T-helper 2 cell (primary cell): ENCODE results near the gene RAB27B.

Source experiments
- DNase-seq, 5 experiments: peaks; one replicate each; pipeline versions ENCODE4 v3.0.0 to v3.0.0-alpha.2; 2012 to 2022

RAB27B gene

DNA sequence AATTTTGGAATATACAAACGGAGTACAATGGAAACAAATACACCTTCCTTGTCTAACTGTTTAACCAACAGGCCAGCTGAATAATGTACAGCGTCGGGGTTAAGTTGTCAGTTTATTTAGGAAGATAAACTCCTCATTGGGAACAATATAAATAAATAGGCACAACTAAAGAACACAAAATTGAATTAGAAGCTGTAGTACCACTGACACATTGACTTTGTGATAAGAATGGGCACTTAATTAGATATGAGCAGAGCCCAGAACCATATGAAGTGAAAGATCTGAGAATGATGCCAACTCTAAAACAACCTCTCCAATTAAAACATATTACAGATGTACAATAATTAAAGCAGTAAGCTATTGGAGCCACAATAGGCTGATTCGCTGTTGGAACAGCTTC lies 86.5 kb downstream of the RAB27B start:
- no peak for DNase-seq

DNA sequence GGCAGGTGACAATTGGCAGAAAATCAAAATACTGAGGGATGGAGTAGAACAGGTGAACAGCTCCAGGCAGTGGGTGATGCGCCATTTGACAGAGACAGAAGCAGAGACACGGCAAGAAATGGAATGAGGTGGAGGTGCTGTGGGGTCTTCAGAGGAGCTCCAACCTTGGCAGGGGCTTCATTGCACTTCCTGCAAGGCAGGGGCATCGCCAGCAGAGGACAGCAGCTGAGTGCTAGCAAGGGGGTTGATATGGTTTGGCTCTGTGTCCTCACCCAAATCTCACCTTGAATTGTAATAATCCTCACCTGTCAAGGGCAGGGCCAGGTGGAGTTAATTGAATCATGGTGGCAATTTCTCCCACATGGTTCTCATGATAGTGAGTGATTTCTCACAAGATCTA lies 88.2 kb downstream of the RAB27B start:
- no peak for DNase-seq

DNA sequence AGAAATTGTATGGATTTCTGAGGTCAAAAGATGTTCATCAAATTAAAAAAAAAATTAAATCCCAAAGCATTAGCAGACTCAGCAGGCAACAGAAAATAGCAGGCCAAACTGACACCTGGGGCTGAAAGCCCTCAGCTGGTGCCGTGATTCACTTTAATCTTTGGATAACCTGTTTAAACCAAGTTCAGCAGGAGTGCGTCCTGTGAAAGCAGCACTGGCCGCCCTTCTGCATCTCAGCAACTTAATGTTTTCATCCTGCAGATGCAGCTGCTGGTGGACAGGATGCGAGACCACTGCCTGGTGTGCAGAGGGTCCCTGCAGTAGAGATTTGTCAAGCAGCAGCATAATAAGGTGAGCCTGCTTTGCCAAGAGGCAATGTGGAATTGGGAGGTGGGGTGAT lies 89.8 kb downstream of the RAB27B start:
- no peak for DNase-seq

DNA sequence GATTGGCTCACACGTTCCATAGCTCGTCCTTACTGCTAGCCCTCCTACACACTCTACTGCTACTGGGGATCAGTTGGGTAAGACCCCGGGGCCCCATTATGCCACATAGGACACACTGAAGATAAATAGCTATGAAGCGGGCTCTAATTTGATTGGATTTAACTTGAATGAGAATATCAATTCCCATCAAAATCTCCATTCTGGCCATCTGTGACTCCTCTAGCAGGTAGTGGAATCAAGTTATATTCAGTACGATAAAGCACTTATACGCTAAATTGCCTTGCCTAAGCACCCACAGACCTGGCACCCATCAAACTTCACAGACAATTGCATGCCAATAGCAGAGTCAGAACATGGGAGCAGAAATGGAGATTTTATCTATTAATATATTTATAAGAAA lies 91.1 kb downstream of the RAB27B start:
- no peak for DNase-seq

DNA sequence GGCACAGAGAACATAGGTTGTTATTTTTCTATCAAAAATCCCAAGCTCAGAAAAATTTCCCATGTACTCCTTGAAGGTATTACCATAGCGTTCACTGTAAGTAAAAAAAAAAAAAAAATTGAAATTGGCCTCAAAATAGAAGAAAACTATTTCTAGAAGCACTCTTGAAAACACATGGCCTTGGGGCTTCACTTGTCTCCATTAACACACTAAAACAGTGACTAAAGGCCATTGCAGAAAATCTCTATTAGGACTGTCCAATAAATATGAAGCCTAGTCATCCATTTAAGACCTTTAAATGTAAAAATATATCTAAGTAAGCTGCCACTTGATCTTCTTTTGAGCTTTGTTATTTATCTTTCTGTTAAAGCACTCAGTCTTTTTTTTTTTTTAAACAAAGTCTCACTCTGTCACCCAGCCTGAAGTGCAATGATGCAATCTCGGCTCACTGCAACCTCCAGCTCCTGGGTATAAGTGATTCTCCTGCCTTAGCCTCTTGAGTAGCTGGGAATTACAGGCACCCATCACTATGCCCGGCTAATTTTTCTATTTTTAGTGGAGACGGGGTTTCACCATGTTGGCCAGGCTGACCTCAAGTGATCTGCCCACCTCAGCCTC lies 95.2 kb downstream of the RAB27B start:
- DNase-seq = no peak

DNA sequence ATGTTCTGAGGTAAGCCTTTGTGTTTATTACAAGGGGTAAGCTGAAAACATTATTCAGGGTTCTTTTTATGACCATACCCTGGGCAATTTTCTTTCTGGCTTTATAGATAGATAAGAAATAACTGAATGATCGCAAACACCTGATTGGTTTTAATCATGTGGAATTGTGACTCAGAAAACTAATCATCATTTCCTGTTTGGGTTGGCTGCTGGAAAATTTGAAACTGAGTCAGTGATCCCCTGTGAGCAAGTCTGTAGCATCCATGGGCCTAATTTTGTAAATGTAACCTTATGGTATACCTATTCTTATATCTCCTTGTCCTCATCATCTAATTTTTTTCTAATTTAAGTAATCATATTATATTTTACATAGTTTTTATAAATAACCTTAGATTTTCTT lies 96.7 kb downstream of the RAB27B start:
- DNase-seq = no peak

DNA sequence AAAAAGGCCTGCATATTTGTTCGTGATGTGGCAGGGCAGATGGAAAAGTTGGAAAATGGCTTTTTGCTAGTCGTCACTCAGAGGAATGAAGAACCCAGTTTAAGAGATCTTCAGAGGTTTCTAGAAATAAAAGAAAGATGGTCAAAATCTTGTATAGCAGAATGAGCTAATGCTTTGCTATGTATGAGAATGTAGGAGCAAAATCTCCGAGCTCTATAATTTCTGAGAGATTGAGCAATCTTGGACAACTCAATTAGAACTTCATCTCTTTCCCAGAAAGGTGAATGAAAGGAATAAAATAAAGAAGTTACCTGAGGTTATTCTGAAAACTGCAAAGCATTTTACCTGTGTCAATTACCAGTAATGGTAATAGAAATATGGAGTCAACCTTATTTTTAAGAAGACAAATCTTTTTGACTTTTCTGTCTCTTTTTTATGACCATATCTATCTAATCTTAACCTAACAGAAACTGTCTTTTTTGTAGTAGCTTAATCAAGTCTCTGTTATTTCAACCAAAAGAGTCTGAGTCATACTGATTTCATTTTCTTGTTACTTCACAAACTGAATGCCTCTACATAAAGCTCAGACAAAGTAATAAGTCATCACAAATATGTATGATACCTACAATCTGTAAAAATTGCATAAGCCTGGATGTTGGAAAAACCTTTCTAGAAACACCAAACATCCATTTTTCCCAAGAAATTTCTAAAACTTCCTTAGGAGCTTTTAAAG lies 98.5 kb downstream of the RAB27B start:
- DNase-seq = no peak

DNA sequence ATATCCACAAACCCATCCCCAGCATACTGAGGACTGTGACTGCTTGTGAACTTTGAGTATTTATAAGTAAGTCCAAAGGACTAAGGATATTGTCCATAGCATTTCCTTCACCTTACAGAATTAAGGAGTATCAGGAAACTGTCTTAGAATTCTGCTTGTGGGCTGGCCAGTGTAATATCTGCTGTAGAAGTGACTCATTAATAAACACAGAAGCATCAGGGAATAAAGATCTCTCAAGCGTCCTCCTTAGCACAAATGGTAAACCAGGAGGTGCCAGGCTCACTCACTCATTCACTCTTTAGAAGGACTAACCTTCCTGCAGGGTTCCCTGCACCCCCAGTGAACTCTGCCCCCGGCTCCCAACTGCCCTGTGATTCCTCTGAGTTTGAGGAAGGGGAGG lies 100.0 kb downstream of the RAB27B start:
- no peak for DNase-seq

DNA sequence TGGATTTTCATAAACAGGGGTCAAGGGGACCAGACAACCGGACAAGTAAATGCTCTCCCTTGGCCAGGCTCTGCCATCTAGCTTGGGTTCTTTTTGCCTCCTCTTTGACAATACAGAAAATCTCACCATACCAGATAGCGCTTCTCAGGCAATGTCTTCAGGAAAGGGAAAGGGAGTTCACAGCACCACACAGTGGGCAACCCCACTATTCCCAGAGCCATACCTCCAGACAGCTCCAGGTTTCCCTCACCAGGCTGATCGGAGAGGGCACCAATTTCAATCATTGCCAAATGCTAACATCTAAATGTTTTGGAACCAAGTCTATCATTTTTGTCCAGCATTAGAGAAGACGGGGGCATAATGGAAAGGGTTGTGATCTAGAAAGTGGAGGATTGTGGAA lies 102.9 kb downstream of the RAB27B start:
- DNase-seq = no peak

DNA sequence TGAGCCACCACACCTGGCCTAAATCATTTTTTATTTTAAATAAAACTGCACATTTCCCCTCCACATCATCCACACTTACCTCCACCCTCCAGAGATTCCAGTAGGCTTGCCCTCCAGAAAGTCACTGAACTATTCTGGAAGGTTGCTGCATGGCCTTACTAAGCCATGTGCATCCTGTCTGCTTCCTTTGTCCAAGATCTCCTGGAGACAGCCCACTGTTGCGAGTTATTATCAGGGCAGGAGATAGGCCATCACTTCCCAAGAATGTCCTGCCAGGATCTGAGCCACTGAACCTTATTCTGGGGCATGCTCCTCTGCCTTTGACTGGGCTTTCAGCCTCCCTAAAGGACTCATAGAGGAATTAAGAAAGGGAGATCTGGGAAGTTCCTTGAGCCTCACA lies 104.2 kb downstream of the RAB27B start:
- no peak for DNase-seq

DNA sequence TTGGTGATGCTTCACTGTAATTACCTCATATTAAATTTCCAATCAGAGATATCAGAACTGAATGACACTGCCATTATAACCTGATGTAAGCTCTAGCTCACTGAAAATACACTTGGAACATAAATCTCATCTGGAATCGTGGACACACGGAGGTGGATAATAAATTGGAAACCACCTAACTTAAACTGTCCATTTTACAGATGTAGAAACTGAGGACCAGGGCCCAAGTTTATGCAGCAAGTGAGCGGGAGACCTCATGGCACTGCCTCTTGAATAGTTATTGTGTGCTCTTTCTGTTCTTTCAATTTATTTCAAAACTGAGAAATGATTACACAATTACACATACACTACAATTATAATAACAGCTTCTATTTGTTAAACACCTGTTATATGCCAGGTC lies 110.2 kb downstream of the RAB27B start:
- no peak for DNase-seq

DNA sequence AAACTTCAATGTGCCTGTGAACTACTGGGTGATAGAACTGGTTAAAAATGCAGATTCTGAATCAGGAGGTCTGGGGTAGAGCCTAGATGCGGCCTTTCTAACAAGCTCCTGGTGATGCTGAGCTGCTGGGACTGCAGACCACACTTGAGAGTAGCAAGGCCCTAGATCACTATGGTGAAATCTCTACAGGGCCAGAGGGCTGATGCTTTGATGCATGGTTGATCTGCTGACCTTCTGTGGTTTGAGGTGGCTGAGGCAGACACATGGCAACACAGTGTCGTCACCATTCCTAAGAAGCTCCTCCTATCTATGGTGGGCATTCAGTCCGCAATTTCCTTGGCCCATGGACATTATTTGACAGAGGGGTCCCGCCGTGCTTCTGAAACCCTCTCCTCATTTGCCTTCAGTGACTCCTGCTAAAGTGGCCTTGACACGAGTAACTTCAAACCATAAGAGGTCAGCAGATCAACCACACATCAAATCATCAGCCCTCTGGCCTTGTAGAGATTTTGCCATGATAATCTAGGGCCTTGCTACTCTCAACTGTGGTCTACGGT lies 111.2 kb downstream of the RAB27B start:
- no peak for DNase-seq

DNA sequence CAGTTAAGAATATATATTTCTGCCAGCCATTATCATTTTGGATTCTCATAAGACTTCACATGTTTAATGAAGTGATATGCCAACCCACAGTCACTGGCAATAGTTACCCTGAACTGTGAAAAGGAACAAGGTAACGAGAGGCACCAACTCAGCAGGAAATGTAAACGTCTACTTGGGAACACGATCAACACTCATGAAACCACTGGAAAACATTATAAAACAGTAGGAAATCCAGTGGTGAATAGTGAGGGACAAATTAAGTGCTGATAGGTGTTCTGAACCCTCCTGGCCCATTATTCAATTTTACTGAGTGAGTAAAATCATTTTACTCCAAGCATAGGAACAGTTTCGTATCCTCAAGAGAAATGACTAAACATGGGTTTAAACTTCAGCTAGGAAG lies 113.9 kb downstream of the RAB27B start:
- no peak for DNase-seq

DNA sequence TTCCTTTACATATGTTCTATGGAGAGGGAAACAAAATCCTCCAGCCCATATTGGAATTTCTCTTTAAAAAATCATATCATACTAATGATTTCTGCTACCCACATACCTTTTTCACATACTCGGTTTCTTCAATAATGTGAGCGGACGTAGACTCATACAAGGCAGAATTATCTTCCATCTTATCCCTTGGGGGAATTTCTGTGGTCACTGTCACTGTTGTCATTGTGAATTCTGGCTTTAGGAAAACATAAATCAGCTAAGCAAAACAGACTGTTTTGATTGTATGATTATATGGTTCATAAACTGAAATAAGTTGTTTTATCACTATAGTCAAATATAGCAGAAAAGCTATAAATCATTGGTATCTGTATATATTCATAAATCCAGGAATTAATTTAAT lies 114.3 kb downstream of the RAB27B start:
- DNase-seq = no peak
